ENCODE measurements around the gene TRIM65.
"Not testable (repeated sequence)": the region's sequence is repeated elsewhere in the genome, so short reads cannot be mapped to it uniquely, and the experiment has no call there.

DNA sequence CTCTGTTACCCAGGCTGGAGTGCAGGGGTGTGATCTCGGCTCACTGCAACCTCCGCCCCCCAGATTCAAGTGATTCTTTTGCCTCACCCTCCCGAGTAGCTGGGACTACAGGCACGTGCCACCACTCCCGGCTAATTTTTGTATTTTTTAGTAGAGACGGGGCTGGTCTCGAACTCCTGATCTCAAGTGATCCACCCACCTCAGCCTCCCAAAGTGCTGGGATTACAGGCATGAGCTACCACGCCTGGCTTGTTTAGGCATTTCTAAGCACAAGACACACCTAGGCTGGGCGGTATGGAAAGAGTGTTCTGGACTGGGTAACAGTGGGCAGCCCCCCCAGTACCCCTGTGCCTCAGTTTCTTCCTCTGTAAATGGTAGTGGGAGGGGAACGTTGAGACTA lies 26.5 kb downstream of the TRIM65 start:
- TF ChIP-seq CTCF, POLR2A (IDR thresholded peaks at IDR 0.05): not testable (repeated sequence)
